GM21737 (cell line): Measurements from ENCODE around the gene FBXL4.
"Not testable (repeated sequence)": the region's sequence is repeated elsewhere in the genome, so short reads cannot be mapped to it uniquely, and the experiment has no call there.

Experiments used
- ATAC-seq: cut with Tn5 transposase; IDR thresholded peaks from one replicate; pipeline ENCODE4 v1.9.1; 2021; ENCODE audit warnings: mild to moderate bottlenecking, moderate library complexity; ENCODE audit not compliant: unreplicated experiment

FBXL4 gene

DNA sequence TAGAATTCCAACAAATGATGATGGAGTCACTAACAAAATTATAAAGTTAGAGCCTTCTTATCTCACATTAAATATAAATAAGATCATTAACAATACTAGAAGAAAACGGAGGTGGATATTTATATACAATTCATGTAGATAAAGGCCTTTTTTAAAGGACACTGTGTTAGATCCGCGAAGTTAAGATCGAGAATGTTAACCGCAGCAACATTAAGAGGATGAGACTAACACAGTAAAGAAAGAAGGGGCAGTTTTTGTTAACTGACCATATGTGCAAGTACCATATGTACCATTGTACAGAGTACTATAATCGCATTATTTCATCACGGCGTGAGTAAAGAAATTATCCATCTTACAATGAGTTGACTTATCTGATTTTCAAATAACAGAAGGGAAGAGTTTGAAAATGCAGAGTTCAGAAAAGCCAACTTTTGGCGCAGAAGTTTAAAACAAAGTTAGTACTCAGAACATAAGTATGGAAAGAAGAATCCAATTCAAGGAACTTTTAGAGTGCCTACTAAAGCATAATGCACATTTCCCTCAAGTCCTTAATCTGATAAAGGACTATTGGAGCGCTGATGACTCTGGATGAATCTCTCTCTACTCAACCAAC lies 1.4 kb downstream of the FBXL4 start:
- no peak for ATAC-seq

DNA sequence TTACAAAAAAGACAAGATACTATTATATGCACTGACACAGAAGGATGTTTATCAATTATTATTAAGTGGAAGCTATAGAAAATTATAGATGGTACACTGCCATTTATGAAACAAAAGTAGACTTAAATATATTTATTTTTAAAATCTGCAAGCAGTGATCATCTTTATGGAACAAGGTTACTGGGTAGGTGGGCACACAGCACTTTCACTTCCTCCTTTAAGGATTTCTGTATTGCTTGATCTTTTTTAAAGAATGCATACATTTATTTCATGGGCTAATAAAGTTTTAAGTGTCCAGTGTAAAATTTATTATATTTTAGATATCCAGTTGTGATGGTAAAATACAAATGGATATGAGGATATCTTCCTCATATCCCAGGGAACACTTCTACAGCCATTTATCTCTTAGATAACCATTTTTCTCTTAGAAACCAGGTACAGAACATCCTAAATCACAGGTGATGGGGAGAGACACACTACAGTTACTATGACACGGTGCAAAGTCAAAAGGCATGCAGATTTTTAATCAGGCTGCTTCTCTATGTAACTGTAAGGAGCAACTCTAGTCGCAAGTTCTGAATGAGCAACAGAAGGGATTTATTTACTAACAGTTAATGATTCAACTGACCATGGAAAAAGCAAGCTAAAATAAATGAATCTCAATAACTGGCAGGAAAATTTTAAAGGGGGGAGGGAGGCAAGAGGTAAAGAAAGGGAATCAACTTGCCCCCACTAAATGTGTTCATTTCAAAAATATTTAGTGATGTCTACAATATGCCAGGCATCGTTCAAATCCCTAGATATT lies 2.2 kb downstream of the FBXL4 start:
- ATAC-seq = no peak

DNA sequence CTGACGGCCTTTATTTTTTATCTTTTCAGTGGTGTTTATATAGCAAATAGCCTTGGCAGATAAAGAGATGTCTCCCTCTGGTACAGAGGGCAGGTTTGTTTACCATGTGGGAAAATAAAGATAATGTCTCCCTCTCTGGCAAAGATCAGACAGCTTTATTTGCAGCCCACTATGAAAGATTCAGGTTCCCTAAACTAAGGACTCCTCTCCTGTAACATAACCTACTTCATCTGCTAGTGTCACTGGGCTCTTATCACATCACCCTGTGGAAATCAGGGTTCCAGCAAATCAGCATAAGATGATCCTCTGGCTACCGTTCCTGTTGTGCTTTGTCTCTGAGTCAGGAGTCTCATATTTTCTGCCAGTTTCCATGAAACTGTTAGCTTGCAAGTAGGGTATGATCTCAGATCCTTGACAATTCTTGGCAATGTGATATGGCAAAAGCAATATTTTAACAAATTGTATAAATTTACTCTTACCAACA lies 3.1 kb downstream of the FBXL4 start:
- ATAC-seq = no peak

DNA sequence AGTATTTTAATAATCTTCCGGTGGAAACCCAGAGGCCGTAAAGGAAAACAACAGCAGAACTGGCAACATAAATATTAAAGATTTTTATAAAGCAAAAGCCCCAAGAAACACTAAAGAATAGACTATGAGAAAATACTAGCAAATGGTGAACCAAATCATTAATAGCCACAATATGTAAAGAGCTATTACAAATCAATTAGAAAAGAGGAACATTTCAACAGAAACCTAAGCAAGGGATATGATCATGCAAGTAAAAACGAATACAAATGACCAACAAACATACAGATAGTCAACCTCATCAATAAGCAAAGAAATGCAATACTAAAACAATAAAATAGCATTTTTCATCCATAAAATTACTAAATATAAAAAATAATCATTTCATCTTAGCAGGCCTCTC lies 3.6 kb downstream of the FBXL4 start:
- no peak for ATAC-seq

DNA sequence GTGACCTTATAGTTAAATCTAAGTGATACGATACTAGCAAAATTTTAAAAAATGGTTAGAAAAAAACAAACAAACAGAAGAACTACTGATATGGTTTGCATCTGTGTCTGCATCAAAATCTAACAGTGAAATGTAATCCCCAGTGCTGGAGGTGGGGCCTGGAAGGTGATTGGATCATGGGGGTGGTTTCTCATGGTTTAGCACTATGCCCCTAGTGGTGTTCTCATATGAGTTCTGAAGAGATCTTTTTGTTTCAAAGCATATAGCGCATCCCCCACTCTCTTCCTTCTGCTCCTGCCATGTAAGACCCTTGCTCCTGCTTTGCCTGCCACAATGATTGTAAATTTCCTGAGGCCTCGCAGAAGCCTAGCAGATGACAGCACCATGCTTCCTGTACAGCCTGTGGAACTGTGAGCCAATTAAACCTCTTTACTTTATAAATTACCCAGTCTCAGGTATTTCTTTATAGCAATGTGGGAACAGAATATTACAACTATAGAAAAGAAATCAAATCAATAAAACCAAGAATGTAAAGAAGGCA lies 5.4 kb downstream of the FBXL4 start:
- ATAC-seq = no peak

DNA sequence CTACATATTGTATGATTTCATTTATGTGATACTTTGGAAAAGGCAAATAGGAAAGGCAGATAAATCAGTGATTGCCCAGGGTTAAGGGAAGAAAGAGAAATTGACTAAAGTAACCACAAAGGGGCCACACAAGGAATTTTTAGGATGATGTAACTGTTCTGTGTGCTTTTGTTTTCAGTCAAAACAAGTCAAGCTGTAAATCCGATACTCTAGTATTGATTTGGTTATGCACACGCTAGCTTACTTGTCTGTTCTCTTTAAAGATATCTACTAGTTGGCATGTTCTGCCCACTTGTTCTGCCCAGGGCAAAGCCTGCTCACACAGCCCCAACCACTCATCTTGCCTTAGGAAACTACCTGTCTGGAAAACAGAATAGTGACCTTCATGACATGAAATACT lies 6.4 kb downstream of the FBXL4 start:
- ATAC-seq = no peak

DNA sequence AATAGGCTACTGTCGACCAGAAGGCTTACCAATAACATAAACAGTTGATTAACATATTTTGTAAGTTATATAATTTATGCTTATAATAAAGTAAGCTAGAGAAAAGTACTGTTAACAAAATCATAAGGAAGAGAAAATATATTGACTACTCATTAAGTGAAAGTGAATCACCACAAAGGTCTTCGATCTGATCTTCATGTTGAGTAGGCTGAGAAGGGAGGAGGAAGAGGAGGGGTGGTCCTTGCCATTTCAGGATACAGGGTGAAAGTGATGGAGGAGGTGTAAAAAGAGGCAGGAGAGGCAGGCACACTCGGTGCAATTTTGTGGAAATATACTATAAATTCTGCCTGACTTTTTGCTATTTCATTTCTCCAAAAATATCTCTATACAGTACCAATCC lies 10.4 kb downstream of the FBXL4 start:
- ATAC-seq = no peak

DNA sequence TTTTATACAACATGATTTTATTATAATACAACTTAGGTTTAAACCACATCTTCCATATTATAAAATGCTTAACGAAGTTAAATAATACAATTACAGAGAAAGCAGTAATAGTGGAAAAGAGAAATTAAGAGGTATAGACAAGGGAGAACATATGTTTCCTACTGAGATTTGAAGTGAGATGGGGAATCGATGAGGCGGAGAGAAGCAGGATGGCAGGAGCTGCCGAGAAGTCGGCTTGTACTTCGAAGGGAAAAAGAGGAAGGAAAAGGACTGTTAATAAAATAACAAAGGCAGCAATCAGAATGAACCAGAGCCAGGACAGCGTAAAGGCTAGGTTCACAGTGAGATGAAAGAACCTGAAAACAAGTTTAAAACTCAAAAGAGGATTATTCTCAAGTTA lies 15.4 kb downstream of the FBXL4 start:
- no peak for ATAC-seq

DNA sequence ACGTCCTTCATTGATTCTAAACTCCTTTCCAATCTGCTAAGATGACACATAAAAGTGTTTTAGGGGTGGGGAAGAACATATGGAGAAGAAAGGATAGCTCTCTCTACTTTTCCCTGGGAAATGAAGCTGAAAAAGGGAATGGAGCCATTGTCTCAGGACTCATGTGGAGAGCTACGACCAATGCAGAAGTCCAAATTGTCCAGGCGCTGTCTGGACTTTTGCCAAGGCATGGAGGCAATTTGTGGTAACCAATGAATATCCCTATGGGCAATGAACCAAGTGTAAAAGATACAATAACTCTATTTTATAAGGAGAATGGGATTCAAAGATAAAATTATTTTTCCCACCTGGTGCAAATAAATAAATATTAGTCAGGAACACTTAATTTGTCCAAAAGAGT lies 16.1 kb downstream of the FBXL4 start:
- no peak for ATAC-seq

DNA sequence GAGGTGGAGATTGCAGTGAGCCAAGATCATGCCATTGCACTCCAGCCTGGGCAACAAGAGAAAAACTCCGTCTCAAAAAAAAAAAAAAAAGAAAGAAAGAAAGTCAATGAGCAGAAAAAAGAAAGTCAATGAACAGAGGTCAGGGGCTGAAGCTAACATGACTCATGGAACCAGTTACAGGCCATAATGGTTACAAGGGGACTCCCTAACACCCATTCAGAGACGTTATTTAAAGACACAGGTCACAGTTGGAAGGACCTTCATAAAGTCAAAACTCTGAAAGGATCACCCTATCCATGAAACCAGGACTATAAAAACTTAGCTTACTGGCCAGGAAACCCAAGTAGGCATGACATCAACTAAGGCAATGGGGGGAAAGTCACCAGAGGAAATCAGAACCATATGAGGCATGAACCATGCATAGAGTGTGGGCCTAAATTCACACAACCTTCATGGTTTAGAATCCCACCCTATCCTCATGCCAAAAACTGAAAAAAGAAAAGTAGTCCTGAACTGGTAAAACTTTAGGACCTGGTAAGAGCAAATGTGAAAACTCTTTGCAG lies 18.2 kb downstream of the FBXL4 start:
- no peak for ATAC-seq

DNA sequence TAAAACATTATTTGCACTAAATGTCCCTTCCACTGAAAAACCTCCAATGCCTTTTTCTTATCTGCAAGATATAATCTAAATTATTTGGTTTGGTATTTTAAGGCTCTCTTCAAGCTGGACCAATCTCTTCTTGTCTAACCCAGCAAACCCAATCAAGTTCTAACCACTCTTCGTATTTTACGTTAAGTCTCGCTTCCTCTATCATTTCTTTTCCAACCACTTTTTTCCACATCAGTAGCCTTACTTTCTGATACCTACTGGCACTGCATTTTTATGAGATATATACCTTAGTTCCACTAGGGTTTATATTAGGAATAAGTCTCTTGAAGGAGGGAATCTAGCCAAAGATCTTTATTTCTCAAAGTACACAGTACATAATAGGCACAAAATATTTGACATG lies 19.1 kb downstream of the FBXL4 start:
- ATAC-seq = no peak

DNA sequence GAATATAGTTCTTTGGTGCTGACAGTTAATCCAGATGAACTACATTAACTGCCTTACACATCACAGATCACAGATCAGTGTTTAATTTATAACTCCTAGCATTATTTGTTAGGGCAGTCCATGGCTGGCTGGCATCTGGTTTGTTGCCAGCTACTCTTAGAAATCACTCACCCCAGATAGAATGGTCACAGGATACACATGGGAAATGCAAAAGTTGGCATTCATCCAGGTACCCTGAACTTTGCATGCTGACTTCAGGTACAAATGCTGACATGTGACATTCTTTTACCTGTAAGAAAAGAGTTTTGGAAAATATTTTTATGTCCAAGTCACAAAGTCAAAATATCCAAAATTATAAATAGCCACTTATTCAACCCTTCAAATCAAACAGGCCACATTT lies 20.2 kb downstream of the FBXL4 start:
- ATAC-seq = no peak

DNA sequence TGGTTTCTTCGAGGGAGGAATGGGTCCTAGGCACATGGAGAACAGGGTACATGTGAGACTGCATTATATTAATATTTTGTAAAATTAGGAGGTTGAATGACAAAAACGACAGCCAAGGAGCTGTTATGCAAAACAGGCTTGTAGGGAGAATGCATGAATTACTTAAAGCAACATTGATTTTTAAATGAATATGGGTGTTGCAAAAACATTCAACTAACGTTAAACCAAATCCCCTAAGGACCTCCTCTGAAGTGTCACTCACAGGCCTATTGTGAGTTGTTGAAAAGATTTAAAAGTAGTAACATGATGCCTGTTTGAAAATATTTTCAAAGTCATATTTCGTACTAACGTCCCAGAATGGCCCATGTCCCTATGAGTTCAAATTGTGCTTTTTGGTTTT lies 21.9 kb downstream of the FBXL4 start:
- ATAC-seq = no peak

DNA sequence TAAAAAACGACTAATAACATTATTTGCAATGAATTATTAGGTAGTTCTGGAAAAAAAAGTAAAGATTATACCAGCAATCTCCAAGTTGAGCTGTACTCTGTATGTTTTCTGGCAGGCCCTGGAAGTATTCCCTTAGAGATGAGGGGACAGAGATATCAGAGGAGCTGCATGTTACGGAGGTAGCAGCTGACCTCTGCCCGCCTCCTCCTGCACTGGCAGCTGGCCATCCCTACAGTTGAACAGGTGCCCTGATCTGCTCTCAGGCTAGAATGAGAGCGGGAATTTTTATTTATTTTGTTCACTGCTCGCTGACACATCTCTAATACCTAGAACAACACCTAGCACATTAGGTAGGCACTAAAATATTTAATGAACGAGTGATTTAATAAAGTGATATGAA lies 23.1 kb downstream of the FBXL4 start:
- ATAC-seq = no peak

DNA sequence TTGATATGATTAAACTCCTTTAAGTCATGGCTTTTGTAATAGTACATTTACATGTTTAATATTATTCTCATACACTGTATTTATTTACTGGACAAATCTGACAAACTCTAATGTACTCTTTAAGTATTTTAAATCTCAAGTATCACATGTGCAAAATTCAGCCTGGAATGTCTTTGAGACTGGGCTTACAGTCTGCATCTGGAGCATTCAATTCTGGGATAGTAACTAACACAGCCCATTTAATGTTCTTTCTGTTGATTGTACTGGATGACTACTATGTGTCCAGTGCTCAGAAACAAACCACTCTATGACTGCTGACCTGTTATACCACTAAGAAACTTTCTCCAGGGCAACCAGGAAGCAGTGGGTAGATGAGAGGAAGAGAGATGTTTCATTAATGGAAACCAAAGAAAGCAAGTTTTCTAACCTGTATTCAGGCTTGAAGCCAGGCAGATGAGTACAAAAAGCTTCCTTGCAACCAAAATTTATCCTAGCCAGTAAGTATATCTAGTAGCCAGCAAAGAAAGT lies 26.8 kb downstream of the FBXL4 start:
- peak; percentile 75 for ATAC-seq

DNA sequence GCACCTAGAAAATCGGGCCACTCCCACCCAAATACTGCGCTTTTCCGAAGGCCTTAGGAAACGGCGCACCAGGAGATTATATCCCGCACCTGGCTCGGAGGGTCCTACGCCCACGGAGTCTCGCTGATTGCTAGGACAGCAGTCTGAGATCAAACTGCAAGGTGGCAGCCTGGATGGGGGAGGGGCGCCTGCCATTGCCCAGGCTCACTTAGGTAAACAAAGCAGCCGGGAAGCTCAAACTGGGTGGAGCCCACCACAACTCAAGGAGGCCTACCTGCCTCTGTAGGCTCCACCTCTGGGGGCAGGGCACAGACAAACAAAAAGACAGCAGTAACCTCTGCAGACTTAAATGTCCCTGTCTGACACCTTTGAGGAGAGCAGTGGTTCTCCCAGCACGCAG lies 36.8 kb downstream of the FBXL4 start:
- ATAC-seq = not testable (repeated sequence)

DNA sequence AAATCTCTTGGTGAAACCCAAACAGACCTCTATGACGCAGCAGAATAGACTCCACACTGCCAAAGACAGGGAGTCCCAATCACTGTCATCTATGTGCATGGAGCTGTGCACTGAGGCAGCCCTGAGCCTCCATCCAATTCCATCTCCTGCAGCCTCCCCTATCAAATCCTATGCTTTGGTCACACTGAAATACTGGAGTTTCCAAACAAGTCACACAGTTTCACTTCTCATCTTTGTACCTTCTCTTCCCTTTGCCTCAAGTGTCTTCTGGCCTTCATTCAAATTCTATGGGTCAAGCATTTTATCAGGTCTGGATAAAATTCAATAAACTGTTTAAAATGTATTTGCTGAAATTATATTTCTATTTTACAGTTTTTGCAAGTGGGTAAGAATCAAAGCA lies 38.5 kb downstream of the FBXL4 start:
- ATAC-seq = no peak

DNA sequence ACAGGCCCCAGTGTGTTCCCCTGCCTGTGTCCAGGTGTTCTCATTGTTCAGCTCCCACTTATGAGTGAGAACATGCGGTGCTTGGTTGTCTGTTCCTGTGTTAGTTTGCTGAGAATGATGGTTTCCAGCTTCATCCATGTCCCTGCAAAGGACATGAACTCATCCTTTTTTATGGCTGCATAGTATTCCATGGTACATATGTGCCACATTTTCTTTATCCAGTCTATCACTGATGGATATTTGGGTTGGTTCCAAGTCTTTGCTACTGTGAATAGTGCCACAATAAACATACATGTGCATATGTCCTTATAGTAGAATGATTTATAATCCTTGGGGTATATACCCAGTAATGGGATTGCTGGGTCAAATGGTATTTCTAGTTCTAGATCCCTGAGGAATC lies 41.4 kb downstream of the FBXL4 start:
- ATAC-seq = not testable (repeated sequence)

DNA sequence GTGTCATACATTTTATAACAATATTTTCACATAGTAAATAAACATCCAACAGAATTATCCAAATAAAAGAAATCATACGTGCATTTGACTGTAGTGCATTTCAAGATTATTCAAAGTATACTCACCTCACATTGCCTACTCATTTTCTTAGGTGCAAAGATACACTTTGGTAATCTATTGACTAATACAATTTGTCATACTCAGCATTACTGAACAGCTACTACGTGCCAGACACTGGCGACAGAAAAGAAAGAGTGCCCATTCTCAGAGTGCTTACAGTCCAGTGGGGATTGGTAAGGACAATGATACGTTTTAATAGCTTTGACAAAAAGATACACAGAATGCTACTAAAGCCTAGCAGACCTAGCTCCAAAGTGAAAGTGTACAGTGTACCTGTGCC lies 42.0 kb downstream of the FBXL4 start:
- no peak for ATAC-seq

DNA sequence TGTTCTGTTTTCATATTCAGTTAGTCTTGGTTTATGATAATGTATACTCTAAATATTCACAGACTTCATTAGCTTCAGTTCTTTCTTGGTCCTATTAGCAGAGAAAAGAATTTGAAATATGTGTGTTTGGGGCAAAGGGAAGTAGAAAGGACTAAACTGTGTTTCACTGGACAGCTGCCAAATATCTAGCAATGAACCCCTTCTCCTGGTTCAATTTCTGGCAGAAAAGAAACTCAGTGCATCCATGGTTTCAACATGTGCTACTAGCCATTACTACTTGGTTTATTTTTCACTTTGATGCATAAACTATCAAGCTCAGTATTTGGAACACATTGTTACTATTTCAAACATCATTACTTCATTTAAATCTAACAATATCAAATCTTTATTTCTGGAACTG lies 43.6 kb downstream of the FBXL4 start:
- ATAC-seq = no peak

DNA sequence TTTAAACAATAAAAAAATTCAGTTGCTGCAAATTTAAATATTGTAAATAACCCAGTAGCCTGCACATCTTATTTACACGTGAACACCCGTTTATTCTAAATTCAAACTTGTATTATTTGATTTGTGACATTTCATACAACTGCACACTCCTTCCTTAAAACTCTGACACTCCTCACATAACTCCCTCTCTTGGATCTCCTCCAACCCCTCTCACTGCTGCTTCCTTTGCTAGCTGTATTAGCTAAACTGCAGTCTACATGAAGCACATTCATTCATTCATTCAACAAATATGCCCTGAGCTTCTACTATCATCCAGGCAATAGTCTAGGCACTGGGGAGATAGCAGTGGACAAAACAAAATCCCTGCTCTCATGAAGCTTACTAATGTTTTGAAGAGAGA lies 47.0 kb downstream of the FBXL4 start:
- no peak for ATAC-seq

DNA sequence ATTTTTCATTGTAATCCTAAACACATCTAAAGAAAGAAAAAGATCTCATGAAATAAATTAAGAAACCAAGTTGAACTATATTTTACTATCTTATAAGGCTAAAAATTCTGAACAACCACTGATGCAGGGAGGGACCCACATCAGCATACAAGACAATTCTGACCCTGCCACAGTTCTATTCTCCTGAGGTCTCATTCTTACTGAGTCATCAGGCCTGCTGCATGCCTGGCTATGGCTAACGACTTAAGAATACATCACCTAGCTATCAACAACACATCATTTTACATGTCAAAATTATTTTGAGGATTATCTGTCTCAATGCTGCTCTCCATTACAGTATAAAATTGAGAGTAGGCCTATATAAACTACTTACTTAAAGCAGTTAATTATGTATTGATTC lies 52.9 kb downstream of the FBXL4 start:
- no peak for ATAC-seq
